ENCODE data around the gene FAM180A. TPM values are rescaled to one million over a fixed set of nuclear protein-coding genes. Genes with fewer than 3 reads are reported as not detected.

FAM180A gene
- total RNA-seq, 1 donor from 2014 or later, result not detected

DNA sequence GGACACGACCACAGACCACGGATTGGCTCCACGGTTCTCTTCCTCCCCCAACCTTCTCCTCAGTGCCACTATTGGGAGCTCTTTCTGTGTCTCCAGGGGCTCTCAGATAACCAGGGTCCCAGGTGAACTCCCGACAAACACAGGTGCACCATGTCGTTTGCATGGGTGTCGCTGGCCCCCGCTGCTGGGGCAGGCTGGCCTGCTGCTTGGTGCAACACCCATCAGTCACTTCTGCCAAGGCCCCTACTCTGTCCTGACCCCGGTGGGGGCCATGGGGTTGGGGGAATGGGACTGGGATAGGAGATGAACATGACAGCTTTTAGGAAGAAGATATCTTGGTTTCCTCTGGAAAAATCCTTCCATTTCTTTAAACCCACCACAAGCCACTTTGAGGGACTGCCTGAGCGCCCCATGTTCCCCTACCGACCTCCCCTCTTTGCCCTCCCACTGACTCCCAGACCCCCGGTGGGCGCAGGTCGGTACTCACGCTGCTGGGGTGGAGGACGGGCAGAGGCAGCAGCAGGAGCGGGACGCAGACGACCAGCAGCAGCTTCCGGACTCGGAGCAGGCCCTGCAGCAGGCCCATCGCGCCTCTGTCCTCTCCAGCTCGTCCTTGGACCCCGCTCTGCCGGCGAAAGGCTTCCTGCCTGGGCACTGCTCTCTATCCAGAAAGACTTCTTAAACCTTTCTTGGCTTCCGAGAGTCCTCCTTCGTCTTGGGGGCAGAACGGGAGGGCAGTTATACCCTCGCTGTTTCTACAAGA lies 21.5 kb downstream of the FAM180A start:
- H3K9me3 Mint-ChIP-seq, result no peaks in the 10 kb centered on the region
- H3K4me3 Mint-ChIP-seq, result no peak overlapping the region
- no peak for DNase-seq (ENCODE audit: low spot score)
- intact Hi-C loops (cut with micrococcal nuclease), result no loop called here
- peaks cover 4% of the 10 kb centered on the region for H3K27me3 Mint-ChIP-seq (ENCODE audit: insufficient read depth)
- no peaks in the 10 kb centered on the region for H3K4me1 Mint-ChIP-seq (ENCODE audit: low read depth)
- H3K36me3 Mint-ChIP-seq (ENCODE audit: low read depth), result no peaks in the 10 kb centered on the region
- no peak overlapping the region for H3K27ac Mint-ChIP-seq

DNA sequence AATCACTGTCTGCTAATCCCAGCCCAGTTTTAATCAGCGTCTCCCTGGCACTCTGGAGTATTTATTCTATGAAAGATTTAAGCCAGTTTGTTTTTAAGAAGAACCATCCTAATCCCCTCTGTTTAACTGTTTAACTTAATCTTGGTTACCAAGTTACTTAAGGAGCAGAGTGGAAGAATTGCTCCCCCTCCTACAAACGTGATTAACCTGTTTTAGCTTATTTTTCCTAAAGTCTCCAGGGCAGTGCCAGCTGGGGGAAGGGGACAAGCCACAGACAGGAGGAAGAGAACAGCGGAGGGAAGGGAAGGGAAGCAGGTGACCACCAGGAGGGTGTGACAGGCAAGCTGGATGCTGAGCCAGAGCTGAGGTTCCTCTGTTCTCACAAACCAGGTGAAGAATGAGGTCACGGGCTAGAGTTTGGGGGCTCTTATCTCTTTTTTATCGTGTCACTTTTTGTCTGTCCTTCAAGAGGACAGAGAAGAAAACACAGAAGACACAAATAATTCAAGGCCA lies 22.3 kb downstream of the FAM180A start:
- Mint-ChIP-seq H3K9me3 (no peaks in the 10 kb centered on the region), H3K4me1 (ENCODE audit: low read depth) (no peaks in the 10 kb centered on the region), H3K36me3 (ENCODE audit: low read depth) (no peaks in the 10 kb centered on the region), H3K4me3 (no peak overlapping the region), H3K27me3 (ENCODE audit: insufficient read depth) (peaks cover 5% of the 10 kb centered on the region), H3K27ac (no peak overlapping the region)
- intact Hi-C loops (cut with micrococcal nuclease), result no loop called here
- DNase-seq (ENCODE audit: low spot score), result no peak

DNA sequence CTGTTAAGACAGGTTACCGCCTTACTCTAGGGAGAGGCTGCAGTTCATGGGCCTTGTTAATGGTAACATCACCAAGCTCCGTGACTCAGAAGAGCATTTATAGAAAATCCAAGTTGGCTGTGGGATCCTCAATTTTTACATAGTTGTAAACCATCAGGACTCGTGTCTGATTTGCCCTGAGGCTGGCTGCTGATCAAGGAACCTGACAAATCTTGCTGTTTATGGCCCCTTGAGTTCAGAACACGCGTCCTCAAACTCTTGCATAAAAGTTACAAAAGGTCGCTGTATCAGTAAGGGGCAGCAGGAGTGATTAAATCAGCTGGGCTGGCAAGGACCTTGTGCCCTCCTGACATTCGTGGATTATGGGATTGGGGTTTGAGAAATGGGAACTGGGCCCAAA lies 25.2 kb downstream of the FAM180A start:
- no peaks in the 10 kb centered on the region for H3K9me3 Mint-ChIP-seq
- no peak for DNase-seq (ENCODE audit: low spot score)
- peaks cover 5% of the 10 kb centered on the region for H3K27me3 Mint-ChIP-seq (ENCODE audit: insufficient read depth)
- H3K27ac Mint-ChIP-seq, result no peak overlapping the region
- H3K4me3 Mint-ChIP-seq, result no peak overlapping the region
- no peaks in the 10 kb centered on the region for H3K36me3 Mint-ChIP-seq (ENCODE audit: low read depth)
- intact Hi-C loops (cut with micrococcal nuclease), result no loop called here
- no peaks in the 10 kb centered on the region for H3K4me1 Mint-ChIP-seq (ENCODE audit: low read depth)

DNA sequence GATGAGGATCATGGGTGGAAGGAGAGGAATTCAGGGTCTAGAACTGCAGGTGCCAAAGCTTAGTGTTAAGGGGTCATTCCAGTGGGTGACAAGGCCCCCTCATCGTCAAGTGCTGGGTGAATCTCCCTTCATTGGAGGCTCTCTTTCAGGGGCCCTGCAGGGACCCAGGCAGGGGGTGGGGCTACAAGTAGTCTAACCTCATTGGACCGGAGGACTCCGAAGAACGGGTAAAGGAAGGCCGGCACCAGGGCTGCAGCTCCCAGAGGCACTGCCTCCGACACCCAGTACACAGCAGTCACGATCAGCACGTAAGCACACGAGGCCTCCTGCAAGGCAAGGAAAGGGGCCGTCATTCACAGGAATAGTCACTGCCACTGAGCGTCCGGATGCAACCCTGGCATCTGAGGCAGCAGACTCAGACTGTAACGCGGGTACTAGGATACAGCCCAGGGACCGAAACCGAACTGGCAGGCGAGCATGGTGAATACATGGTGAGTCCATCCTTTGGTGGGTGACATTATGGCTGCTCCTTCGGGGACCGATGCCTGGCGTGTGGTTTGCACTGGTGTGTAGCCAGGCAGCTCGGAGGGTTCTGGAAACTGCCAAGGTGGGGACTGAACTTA lies 27.3 kb downstream of the FAM180A start:
- Mint-ChIP-seq H3K4me3 (no peak overlapping the region), H3K27me3 (ENCODE audit: insufficient read depth) (peaks cover 9% of the 10 kb centered on the region), H3K36me3 (ENCODE audit: low read depth) (no peaks in the 10 kb centered on the region), H3K9me3 (no peaks in the 10 kb centered on the region), H3K27ac (no peak overlapping the region), H3K4me1 (ENCODE audit: low read depth) (no peaks in the 10 kb centered on the region)
- no peak for DNase-seq (ENCODE audit: low spot score)
- intact Hi-C loops (cut with micrococcal nuclease), result no loop called here

DNA sequence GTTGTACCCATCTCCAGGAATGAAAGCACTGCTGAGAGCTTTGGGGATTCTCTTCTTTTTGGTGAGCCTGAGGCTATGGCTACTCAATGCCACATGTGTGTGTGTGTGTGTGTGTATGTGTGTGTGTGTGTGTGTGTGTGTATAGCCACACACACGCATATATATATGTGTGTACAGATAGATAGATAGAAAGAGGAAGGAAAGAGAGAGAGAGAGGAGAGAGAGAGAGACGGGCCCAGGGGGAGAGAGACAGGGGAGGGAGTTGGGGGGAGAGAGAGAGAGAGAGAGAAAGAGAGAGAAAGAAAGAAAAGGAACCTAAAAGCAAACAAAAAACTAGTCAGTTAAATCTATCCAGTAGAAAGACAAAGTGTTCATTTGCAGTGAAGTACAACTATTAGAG lies 28.9 kb downstream of the FAM180A start:
- intact Hi-C loops (cut with micrococcal nuclease), result no loop called here
- Mint-ChIP-seq H3K4me3 (no peak overlapping the region), H3K9me3 (no peaks in the 10 kb centered on the region), H3K4me1 (ENCODE audit: low read depth) (no peaks in the 10 kb centered on the region), H3K27ac (no peak overlapping the region), H3K36me3 (ENCODE audit: low read depth) (no peaks in the 10 kb centered on the region), H3K27me3 (ENCODE audit: insufficient read depth) (peaks cover 7% of the 10 kb centered on the region)
- DNase-seq (ENCODE audit: low spot score), result no peak

DNA sequence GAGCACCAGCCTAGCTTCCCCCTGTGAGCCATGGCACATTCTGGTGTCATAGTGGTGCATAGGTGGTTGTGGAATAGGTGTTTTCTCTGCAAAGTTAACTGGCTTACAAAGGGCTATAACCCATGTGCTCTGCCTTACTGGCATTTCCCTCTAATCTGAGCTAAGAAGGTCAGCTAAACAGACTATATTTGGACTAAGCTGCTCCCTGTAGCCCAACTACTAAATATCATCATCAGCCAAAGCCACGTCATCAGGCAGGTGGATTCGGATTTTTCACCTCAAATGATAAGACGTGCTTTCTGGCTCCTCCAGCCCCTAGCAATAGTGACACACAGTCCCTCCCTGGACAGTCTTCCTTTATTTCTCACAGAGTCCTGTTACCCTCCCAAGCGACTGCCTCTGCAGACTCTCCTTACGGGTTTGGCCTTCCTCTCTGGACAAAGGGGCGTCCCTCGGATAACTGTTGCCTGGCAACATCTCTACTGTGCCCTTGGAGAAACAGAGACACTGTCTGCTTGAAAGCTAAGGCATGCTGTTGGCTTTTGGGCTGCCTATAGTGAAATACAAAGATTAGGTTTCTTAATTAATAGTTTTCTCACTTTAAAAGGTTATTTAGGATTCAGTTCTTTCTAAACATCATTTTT lies 29.7 kb downstream of the FAM180A start:
- no peak overlapping the region for H3K4me3 Mint-ChIP-seq
- H3K27me3 Mint-ChIP-seq (ENCODE audit: insufficient read depth), result peaks cover 7% of the 10 kb centered on the region
- no peaks in the 10 kb centered on the region for H3K36me3 Mint-ChIP-seq (ENCODE audit: low read depth)
- no peaks in the 10 kb centered on the region for H3K9me3 Mint-ChIP-seq
- DNase-seq (ENCODE audit: low spot score), result no peak
- intact Hi-C loops (cut with micrococcal nuclease), result no loop called here
- H3K4me1 Mint-ChIP-seq (ENCODE audit: low read depth), result no peaks in the 10 kb centered on the region
- no peak overlapping the region for H3K27ac Mint-ChIP-seq

DNA sequence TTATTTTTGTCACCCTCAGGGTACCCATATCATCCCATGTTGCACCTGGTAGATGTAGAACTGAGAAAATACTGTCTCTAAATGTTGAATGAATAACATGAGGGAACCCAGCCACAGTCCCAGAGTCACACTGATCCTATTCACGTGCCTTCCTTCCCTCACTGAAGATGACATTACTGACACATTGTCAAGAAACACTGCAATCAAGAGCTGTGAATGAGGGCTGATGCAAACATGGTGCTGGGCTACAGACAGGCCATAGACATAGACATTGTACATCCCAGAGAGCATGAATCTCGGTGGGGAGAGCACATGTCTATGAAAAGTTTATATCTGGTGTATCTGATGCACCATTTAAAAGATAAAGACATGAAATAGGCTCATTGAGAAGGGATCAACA lies 30.4 kb downstream of the FAM180A start:
- no peaks in the 10 kb centered on the region for H3K36me3 Mint-ChIP-seq (ENCODE audit: low read depth)
- no peaks in the 10 kb centered on the region for H3K9me3 Mint-ChIP-seq
- H3K27me3 Mint-ChIP-seq (ENCODE audit: insufficient read depth), result peaks cover 7% of the 10 kb centered on the region
- no peaks in the 10 kb centered on the region for H3K4me1 Mint-ChIP-seq (ENCODE audit: low read depth)
- no peak overlapping the region for H3K4me3 Mint-ChIP-seq
- no peak overlapping the region for H3K27ac Mint-ChIP-seq
- DNase-seq (ENCODE audit: low spot score), result no peak
- intact Hi-C loops (cut with micrococcal nuclease), result no loop called here

DNA sequence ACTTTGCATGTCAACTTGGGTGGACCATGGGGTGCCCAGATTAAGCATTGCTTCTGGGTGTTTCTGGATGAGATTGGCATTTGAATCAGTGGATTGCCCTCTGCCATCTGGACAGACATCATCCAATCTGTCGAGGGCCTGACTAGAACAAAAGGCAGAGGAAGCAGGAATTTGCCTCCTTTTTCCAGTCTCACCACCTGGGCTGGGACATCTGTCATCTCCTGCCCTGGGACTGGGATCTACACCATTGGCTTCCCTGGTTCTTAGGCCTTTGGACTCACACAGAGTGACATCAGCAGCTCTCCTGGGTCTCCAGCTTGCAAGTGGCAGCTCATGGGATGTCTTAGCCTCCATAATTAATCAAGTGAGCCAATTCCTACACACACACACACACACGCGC lies 30.9 kb downstream of the FAM180A start:
- no peak overlapping the region for H3K4me3 Mint-ChIP-seq
- H3K36me3 Mint-ChIP-seq (ENCODE audit: low read depth), result no peaks in the 10 kb centered on the region
- no peak overlapping the region for H3K27ac Mint-ChIP-seq
- H3K27me3 Mint-ChIP-seq (ENCODE audit: insufficient read depth), result peaks cover 7% of the 10 kb centered on the region
- no peaks in the 10 kb centered on the region for H3K9me3 Mint-ChIP-seq
- intact Hi-C loops (cut with micrococcal nuclease), result no loop called here
- no peak for DNase-seq (ENCODE audit: low spot score)
- H3K4me1 Mint-ChIP-seq (ENCODE audit: low read depth), result no peaks in the 10 kb centered on the region

DNA sequence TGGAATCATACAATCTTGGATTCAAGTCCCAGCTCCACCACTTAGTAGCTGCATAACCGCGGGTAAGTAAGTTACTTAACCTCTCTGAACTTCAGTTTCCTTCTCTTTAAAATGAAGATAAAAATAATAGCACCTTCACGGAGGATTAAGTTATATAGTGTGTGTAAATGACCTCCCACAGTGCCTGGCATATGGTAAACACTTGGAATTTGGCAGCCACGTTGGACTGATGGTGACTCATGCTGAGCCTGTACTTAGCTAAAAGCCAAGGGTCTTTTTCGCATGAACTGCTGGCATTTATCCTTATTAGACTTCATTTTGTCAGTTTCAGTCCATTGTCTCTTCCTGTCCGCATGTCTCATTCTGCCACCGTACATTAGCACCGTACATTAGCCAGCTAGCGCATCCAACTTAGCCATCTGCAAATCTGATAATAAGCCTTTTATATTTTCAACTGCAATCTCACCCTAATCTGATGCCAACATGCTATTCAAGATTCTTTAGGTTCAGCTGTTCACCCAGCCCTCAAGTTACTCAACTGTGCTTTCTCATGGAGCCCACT lies 31.9 kb downstream of the FAM180A start:
- intact Hi-C loops (cut with micrococcal nuclease), result no loop called here
- no peaks in the 10 kb centered on the region for H3K9me3 Mint-ChIP-seq
- no peaks in the 10 kb centered on the region for H3K36me3 Mint-ChIP-seq (ENCODE audit: low read depth)
- H3K4me3 Mint-ChIP-seq, result no peak overlapping the region
- H3K27ac Mint-ChIP-seq, result no peak overlapping the region
- peaks cover 6% of the 10 kb centered on the region for H3K27me3 Mint-ChIP-seq (ENCODE audit: insufficient read depth)
- no peak for DNase-seq (ENCODE audit: low spot score)
- H3K4me1 Mint-ChIP-seq (ENCODE audit: low read depth), result no peaks in the 10 kb centered on the region

DNA sequence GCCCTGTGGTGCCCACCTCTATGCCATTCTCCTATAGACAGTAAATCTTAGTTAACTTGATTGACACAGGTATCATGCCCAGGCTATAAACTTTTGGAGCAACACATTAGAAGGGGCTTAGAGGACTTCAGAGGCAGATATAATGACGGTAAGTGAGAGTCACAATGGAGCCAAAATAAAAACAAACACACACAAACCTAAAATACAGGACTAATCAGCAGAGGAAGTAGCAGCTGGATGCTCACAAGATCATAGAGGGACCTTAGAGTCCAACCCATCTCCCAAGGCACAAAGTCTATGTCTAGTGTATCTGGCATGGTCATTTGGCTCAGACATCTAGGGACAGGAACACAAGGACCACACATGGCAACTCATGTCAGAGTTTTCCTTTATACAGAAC lies 32.9 kb downstream of the FAM180A start:
- H3K27ac Mint-ChIP-seq, result no peak overlapping the region
- no peak for DNase-seq (ENCODE audit: low spot score)
- H3K4me3 Mint-ChIP-seq, result no peak overlapping the region
- intact Hi-C loops (cut with micrococcal nuclease), result no loop called here
- H3K9me3 Mint-ChIP-seq, result no peaks in the 10 kb centered on the region
- peaks cover 6% of the 10 kb centered on the region for H3K27me3 Mint-ChIP-seq (ENCODE audit: insufficient read depth)
- no peaks in the 10 kb centered on the region for H3K36me3 Mint-ChIP-seq (ENCODE audit: low read depth)
- no peaks in the 10 kb centered on the region for H3K4me1 Mint-ChIP-seq (ENCODE audit: low read depth)

DNA sequence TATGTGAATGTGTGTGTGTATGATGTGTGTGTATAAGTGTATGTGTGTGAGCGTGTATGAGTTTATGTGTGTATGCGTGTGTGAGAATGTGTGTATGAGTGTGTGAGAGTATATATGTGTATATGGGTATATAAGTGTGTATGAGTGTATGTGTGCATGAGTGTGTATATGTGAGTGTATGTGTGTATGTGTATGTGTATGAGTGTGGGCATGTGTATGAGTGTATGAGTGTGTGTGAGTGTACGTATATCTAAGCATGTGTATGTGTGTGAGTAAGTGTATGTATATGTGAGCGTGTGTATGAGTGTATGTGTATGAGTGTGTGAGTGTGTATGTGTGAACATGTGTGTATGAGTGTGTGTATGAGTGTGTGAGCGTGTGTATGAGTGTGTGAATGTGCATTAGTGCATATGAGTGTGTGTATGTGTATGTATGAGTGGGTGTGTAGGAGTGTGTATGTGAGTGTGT lies 33.5 kb downstream of the FAM180A start:
- peaks cover 6% of the 10 kb centered on the region for H3K27me3 Mint-ChIP-seq (ENCODE audit: insufficient read depth)
- no peaks in the 10 kb centered on the region for H3K9me3 Mint-ChIP-seq
- no peak overlapping the region for H3K27ac Mint-ChIP-seq
- H3K36me3 Mint-ChIP-seq (ENCODE audit: low read depth), result no peaks in the 10 kb centered on the region
- intact Hi-C loops (cut with micrococcal nuclease), result no loop called here
- H3K4me1 Mint-ChIP-seq (ENCODE audit: low read depth), result no peaks in the 10 kb centered on the region
- no peak for DNase-seq (ENCODE audit: low spot score)
- no peak overlapping the region for H3K4me3 Mint-ChIP-seq

DNA sequence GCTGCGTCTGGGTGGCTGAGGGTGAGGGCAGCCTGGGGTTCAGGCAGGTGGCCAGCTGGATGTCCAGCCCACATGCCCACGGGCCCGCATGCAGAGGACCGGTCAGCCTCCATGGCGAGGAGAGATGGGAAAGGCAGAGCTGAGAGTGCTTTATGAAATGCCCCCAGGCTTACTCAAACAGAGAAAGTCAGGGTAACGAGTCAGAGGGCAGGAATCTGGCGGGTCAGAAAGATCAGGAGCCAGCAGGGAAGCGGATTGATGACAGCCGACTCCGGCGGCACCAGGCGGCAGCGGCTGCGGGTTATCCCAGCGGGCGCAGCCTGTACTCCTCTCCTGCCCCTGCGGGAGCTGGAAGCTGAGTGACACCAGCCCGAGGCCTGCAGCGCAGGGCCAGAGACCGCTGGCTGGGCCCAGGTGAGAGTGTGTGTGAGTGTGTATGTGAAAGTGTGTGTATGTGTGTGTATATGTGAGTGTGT lies 34.0 kb downstream of the FAM180A start:
- intact Hi-C loops (cut with micrococcal nuclease), result no loop called here
- Mint-ChIP-seq H3K36me3 (ENCODE audit: low read depth) (no peaks in the 10 kb centered on the region), H3K27me3 (ENCODE audit: insufficient read depth) (peaks cover 6% of the 10 kb centered on the region), H3K27ac (no peak overlapping the region), H3K9me3 (no peaks in the 10 kb centered on the region), H3K4me1 (ENCODE audit: low read depth) (no peaks in the 10 kb centered on the region), H3K4me3 (no peak overlapping the region)
- no peak for DNase-seq (ENCODE audit: low spot score)

Data from activated T-helper 1 cell treated with anti-CD3 and anti-CD28 coated beads, Interleukin-12 subunit alpha, Interleukin-12 subunit beta, Interleukin-2, Interleukin-4 antibody, amounts not matched to agents 30 ng/mL and 10 ng/mL and 1 ng/mL, durations not matched to agents 14 hours and 24 hours and 36 hours (primary cell).